ENCODE data around the gene LSM7.

DNA sequence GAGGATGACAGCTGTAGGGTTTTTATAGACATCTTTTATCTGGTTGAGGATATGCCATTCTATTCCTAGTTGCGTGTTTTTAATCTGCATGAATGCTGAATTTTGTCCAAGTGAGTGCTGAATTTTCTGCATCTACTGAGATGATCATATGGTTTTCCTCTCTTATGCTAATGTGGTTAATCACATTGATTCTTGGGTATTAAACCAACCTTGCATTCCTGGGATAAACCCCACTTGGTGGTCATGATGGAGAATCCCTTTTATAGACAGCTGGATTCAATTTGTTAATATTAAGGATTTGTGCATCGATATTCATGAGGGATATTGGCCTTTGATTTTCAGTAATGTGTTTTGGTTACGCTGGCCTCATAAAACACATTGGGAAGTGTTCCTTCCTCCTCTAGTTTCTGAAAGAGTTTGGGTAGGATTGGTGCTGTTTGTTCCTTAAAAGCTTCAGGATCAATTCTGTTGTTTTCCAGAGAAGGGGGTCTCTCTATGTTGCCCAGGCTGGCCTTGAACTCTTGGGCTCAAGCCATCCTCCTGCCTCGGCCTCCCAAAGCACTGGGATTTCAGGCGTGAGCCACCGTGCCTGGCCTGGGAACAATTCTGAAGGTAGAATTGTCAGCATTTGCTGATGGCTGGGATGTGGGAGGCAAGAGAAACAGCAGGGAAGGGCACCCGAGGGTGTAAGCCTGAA lies 13.1 kb downstream of the LSM7 start:
- TF ChIP-seq, protein P1, sequence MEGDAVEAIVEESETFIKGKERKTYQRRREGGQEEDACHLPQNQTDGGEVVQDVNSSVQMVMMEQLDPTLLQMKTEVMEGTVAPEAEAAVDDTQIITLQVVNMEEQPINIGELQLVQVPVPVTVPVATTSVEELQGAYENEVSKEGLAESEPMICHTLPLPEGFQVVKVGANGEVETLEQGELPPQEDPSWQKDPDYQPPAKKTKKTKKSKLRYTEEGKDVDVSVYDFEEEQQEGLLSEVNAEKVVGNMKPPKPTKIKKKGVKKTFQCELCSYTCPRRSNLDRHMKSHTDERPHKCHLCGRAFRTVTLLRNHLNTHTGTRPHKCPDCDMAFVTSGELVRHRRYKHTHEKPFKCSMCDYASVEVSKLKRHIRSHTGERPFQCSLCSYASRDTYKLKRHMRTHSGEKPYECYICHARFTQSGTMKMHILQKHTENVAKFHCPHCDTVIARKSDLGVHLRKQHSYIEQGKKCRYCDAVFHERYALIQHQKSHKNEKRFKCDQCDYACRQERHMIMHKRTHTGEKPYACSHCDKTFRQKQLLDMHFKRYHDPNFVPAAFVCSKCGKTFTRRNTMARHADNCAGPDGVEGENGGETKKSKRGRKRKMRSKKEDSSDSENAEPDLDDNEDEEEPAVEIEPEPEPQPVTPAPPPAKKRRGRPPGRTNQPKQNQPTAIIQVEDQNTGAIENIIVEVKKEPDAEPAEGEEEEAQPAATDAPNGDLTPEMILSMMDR (conservative IDR thresholded peaks at IDR 0.05; ENCODE audit: low read depth, low read length): no peak
- TF ChIP-seq EZH2 (IDR thresholded peaks at IDR 0.05; ENCODE audit: low read length, unreplicated experiment) (no peak), EZH2phosphoT487 (IDR thresholded peaks at IDR 0.05; ENCODE audit: borderline replicate concordance, low read length) (no peak)

Measured in PC-3 (cell line).